Liver (tissue), 9 donors: ENCODE measurements around the gene PSEN1. TPM values are rescaled to one million over a fixed set of nuclear protein-coding genes. Genes with fewer than 3 reads are reported as not detected.
A peak's percentile ranks its signal among the peaks of the same experiment; 100 is the strongest.

Source experiments
- DNase-seq: peaks from one replicate; pipeline ENCODE4 v3.0.0-alpha.2; 2017; ENCODE audit warnings: low spot score
- H3K27ac ChIP-seq, 2 donors: one replicate each; pipeline ENCODE4 v1.7.0; 2013; ENCODE audit warnings: inconsistent platforms in 2 of 2, low read length in 2 of 2, control low read depth in 1 of 2, low read depth in 1 of 2, mild to moderate bottlenecking in 1 of 2
- H3K27me3 ChIP-seq, 4 donors: one replicate each; pipeline versions ENCODE4 v1.6.1 to v1.7.0; 2013; ENCODE audit warnings: low read length in 3 of 4, inconsistent platforms in 1 of 4, mild to moderate bottlenecking in 1 of 4, moderate library complexity in 1 of 4; ENCODE audit not compliant: control insufficient read depth in 4 of 4, insufficient read depth in 4 of 4
- H3K36me3 ChIP-seq, 4 donors: one replicate each; pipeline versions ENCODE4 v1.6.1 to v1.7.0; 2013; ENCODE audit warnings: low read length in 3 of 4, mild to moderate bottlenecking in 3 of 4, low read depth in 1 of 4, moderate library complexity in 1 of 4; ENCODE audit not compliant: control insufficient read depth in 4 of 4, insufficient read depth in 3 of 4
- H3K4me1 ChIP-seq, 4 donors: one replicate each; pipeline versions ENCODE4 v1.6.1 to v1.7.0; 2013; ENCODE audit warnings: low read length in 3 of 4, mild to moderate bottlenecking in 3 of 4, moderate library complexity in 1 of 4; ENCODE audit not compliant: control insufficient read depth in 4 of 4, insufficient read depth in 4 of 4
- H3K4me3 ChIP-seq, 3 donors: one replicate each; pipeline versions ENCODE4 v1.6.1 to v1.7.0; 2013; ENCODE audit warnings: low read length in 3 of 3, control low read depth in 1 of 3, low read depth in 1 of 3, mild to moderate bottlenecking in 1 of 3
- H3K9ac ChIP-seq, 2 donors: one replicate each; pipeline ENCODE4 v1.7.0; 2013; ENCODE audit warnings: low read length in 2 of 2, mild to moderate bottlenecking in 2 of 2, moderate library complexity in 2 of 2, control low read depth in 1 of 2, low read depth in 1 of 2
- H3K9me3 ChIP-seq, 4 donors: one replicate each; pipeline versions ENCODE4 v1.6.1 to v1.7.0; 2013; ENCODE audit warnings: low read length in 3 of 4; ENCODE audit not compliant: control insufficient read depth in 4 of 4
- EGR1 ChIP-seq, 2 donors: IDR thresholded peaks; 2 replicates each; pipeline ENCODE4 v1.6.1; 2016 to 2018; ENCODE audit warnings: antibody characterized with exemption in 2 of 2, low read depth in 2 of 2
- GABPA ChIP-seq, 2 donors: IDR thresholded peaks in 1 of 2; conservative IDR thresholded peaks in 1 of 2; 2 replicates each; pipeline ENCODE4 v1.6.1; 2016; ENCODE audit warnings: antibody characterized with exemption in 2 of 2, mild to moderate bottlenecking in 1 of 2, moderate library complexity in 1 of 2
- HNF4A ChIP-seq, 2 donors: conservative IDR thresholded peaks; 2 replicates each; pipeline ENCODE4 v1.6.1; 2016; ENCODE audit warnings: antibody characterized with exemption in 2 of 2, mild to moderate bottlenecking in 2 of 2
- HNF4G ChIP-seq: IDR thresholded peaks from 2 replicates; pipeline ENCODE4 v1.6.1; 2016; ENCODE audit warnings: antibody characterized with exemption
- JUND ChIP-seq, 2 donors: IDR thresholded peaks; 2 replicates each; pipeline ENCODE4 v1.6.1; 2016; ENCODE audit warnings: antibody characterized with exemption in 2 of 2
- NR2F2 ChIP-seq: IDR thresholded peaks from 2 replicates; pipeline ENCODE4 v1.6.1; 2016; ENCODE audit warnings: antibody characterized with exemption
- RAD21 ChIP-seq, 2 donors: IDR thresholded peaks; 2 replicates each; pipeline ENCODE4 v1.6.1; 2016; ENCODE audit warnings: antibody characterized with exemption in 2 of 2, mild to moderate bottlenecking in 2 of 2
- SP1 ChIP-seq: IDR thresholded peaks from 2 replicates; pipeline ENCODE4 v1.6.1; 2018; ENCODE audit warnings: antibody characterized with exemption, mild to moderate bottlenecking
- TAF1 ChIP-seq: conservative IDR thresholded peaks from 2 replicates; pipeline ENCODE4 v1.6.1; 2016; ENCODE audit warnings: antibody characterized with exemption, mild to moderate bottlenecking
- YY1 ChIP-seq: IDR thresholded peaks from 2 replicates; pipeline ENCODE4 v1.6.1; 2016; ENCODE audit warnings: antibody characterized with exemption, mild to moderate bottlenecking
- WGBS: extraction: QIAGEN DNeasy Blood & Tissue Kit; methylation state at CpG from one replicate; pipeline ENCODE4 v1.1.7; 2013; 5-methylcytosine and 5-hydroxymethylcytosine counted together
- polyA plus RNA-seq, 2 donors: library from polyadenylated mRNA; stranded (reverse) in 1 of 2; unstranded in 1 of 2; fragments of 200-250 nt in 1 of 2; fragments of >200 nt in 1 of 2; fragmentation: Nextera tagmentation in 1 of 2; extraction: Ambion mirVana in 1 of 2; gene quantifications; one replicate each; pipeline versions ENCODE4 v1.2.1 to v1.2.3, GENCODE V29; 2013 to 2015
- total RNA-seq, 2 donors: library from RNA; depleted of rRNA; stranded (reverse); fragments of >200 nt; gene quantifications; one replicate each; pipeline ENCODE4 v1.2.3, GENCODE V29; 2014
- TF ChIP-seq, protein P1 (sequence below): IDR thresholded peaks from 2 replicates; pipeline ENCODE4 v1.6.1; 2016; ENCODE audit warnings: antibody characterized with exemption
- TF ChIP-seq, protein P2 (sequence below): IDR thresholded peaks from 2 replicates; pipeline ENCODE4 v1.6.1; 2016; ENCODE audit warnings: antibody characterized with exemption
- TF ChIP-seq, protein P3 (sequence below): IDR thresholded peaks from 2 replicates; pipeline ENCODE4 v1.6.1; 2016; ENCODE audit warnings: antibody characterized with exemption, mild to moderate bottlenecking
- TF ChIP-seq, protein P4 (sequence below): fragments of 150-350 bp; IDR thresholded peaks from 2 replicates; pipeline ENCODE4 v1.5.1; 2017; ENCODE audit warnings: improper control_type of control experiment, low read depth, low read length; ENCODE audit not compliant: missing input control
- donor health status: healthy.
- donor health status: healthy.
- donor health status: healthy.
- donor health status: healthy.
- donor health status: healthy.

Gene PSEN1
- total and polyA plus RNA-seq, 4 donors, result 10.4 to 36.2 (median 19.9) TPM

DNA sequence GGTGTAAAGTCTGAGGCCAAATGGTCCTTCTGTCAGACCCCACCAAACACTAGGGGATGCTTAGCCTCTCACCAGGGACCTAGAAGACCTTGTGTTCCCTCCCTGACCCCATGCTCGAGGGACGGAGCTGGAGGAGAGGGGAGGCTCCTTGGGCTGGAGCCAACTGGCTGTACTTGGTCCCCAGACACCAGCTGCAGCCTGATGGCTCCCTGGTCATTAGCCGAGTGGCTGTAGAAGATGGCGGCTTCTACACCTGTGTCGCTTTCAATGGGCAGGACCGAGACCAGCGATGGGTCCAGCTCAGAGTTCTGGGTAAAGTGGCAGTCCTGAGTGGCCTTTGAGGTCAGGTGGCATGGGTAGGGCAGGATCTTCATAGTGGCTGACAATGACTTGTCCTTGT is 130.0 kb downstream of the PSEN1 start (continued):
- TF ChIP-seq, protein P1, sequence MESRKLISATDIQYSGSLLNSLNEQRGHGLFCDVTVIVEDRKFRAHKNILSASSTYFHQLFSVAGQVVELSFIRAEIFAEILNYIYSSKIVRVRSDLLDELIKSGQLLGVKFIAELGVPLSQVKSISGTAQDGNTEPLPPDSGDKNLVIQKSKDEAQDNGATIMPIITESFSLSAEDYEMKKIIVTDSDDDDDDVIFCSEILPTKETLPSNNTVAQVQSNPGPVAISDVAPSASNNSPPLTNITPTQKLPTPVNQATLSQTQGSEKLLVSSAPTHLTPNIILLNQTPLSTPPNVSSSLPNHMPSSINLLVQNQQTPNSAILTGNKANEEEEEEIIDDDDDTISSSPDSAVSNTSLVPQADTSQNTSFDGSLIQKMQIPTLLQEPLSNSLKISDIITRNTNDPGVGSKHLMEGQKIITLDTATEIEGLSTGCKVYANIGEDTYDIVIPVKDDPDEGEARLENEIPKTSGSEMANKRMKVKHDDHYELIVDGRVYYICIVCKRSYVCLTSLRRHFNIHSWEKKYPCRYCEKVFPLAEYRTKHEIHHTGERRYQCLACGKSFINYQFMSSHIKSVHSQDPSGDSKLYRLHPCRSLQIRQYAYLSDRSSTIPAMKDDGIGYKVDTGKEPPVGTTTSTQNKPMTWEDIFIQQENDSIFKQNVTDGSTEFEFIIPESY, result no peak
- no peak for TF ChIP-seq GABPA (IDR thresholded peaks at IDR 0.05 in 1 of 2, conservative IDR thresholded peaks at IDR 0.05 in 1 of 2)
- TF ChIP-seq RAD21 (IDR thresholded peaks at IDR 0.05), result no peak
- TF ChIP-seq JUND (IDR thresholded peaks at IDR 0.05), result no peak
- no peak for TF ChIP-seq SP1
- no peak for TF ChIP-seq YY1
- no peak for TF ChIP-seq EGR1 (IDR thresholded peaks at IDR 0.05; ENCODE audit: low read depth in 2 of 2)
- no peak for TF ChIP-seq TAF1
- TF ChIP-seq HNF4G, result no peak

DNA sequence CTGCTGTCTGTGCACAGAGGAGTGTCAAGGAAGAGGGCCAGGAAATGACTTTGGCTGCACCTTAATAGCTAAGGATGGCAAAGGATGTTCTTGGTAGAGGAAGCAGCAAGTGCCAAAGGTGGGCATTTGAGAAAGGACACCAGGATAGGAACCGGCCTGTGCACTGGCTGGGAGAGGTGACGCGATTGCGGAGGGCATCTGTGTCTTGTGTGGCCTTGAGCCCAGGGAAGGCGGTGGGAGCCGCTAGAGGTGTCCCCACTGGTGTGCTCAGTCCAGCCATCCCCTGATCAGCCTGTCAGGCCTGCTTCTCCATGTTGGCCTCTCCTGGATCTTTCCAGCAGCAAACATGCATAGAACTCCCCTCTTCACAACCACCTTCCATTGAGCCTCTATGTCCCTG is 131.2 kb downstream of the PSEN1 start:
- TF ChIP-seq, protein P2, sequence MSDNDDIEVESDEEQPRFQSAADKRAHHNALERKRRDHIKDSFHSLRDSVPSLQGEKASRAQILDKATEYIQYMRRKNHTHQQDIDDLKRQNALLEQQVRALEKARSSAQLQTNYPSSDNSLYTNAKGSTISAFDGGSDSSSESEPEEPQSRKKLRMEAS, result no peak
- TF ChIP-seq, protein P1, result no peak
- Histone ChIP-seq H3K4me1 (peaks cover 0 to 14% (median 7%) of the 10 kb centered on the region in 4 donors), H3K36me3 (no peaks in the 10 kb centered on the region), H3K4me3 (no peak overlapping the region), H3K27me3 (no peaks in the 10 kb centered on the region), H3K27ac (no peak overlapping the region), H3K9me3 (no peaks in the 10 kb centered on the region), H3K9ac (no peak overlapping the region)
- WGBS, result 97% methylated on average over 6 of the region's 6 CpGs
- DNase-seq, result no peak

DNA sequence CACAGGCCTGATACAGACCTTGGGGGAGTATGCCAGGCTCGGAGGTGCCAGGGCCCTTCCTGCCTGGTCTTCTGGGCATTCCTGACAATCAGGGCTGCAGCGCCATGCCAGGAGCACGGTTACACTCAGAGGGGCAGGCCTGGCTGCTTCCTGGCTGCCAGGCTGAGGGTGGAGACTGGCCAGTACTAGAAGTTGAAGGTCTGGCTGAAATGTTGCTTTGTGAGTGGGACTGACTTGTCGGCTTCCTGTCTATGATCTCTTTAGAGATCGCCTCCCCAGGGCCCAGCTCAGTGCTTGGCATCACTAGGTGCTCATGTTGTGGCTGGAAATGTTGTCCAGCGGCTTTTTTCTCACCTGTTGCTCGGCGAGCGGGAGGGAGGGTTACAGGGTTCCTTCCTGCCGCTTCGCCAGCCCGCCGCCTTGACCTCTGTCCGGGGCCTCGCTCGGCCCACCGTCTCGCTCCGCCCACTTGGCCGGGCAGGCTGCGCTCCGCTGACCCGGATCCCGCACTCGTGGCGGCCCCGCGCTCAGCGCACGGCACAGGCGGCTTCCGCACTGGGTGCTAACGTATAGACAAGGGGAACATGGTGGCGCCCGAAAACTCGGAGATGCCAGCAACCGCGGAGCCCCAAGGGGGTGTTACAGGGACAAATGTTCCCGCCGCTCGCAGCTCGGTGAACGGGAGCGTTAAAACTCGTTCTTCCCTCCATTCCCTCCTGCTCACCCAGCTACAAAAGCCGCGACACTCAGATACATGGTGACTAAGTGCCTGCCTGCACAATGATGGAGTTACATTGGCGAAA is 133.6 kb downstream of the PSEN1 start:
- 23% methylated on average over 48 of the region's 48 CpGs for WGBS
- H3K4me3 ChIP-seq, result peak overlapping the region in 1 of 3 donors; percentile 33
- no peaks in the 10 kb centered on the region for H3K27me3 ChIP-seq
- no peak overlapping the region for H3K27ac ChIP-seq
- no peak for DNase-seq
- H3K9me3 ChIP-seq, result no peaks in the 10 kb centered on the region
- H3K4me1 ChIP-seq, result peaks cover 0 to 14% (median 7%) of the 10 kb centered on the region in 4 donors
- no peak for TF ChIP-seq HNF4G
- TF ChIP-seq RAD21 (IDR thresholded peaks at IDR 0.05), result no peak
- TF ChIP-seq, protein P3, sequence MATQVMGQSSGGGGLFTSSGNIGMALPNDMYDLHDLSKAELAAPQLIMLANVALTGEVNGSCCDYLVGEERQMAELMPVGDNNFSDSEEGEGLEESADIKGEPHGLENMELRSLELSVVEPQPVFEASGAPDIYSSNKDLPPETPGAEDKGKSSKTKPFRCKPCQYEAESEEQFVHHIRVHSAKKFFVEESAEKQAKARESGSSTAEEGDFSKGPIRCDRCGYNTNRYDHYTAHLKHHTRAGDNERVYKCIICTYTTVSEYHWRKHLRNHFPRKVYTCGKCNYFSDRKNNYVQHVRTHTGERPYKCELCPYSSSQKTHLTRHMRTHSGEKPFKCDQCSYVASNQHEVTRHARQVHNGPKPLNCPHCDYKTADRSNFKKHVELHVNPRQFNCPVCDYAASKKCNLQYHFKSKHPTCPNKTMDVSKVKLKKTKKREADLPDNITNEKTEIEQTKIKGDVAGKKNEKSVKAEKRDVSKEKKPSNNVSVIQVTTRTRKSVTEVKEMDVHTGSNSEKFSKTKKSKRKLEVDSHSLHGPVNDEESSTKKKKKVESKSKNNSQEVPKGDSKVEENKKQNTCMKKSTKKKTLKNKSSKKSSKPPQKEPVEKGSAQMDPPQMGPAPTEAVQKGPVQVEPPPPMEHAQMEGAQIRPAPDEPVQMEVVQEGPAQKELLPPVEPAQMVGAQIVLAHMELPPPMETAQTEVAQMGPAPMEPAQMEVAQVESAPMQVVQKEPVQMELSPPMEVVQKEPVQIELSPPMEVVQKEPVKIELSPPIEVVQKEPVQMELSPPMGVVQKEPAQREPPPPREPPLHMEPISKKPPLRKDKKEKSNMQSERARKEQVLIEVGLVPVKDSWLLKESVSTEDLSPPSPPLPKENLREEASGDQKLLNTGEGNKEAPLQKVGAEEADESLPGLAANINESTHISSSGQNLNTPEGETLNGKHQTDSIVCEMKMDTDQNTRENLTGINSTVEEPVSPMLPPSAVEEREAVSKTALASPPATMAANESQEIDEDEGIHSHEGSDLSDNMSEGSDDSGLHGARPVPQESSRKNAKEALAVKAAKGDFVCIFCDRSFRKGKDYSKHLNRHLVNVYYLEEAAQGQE, result no peak
- TF ChIP-seq, protein P4, sequence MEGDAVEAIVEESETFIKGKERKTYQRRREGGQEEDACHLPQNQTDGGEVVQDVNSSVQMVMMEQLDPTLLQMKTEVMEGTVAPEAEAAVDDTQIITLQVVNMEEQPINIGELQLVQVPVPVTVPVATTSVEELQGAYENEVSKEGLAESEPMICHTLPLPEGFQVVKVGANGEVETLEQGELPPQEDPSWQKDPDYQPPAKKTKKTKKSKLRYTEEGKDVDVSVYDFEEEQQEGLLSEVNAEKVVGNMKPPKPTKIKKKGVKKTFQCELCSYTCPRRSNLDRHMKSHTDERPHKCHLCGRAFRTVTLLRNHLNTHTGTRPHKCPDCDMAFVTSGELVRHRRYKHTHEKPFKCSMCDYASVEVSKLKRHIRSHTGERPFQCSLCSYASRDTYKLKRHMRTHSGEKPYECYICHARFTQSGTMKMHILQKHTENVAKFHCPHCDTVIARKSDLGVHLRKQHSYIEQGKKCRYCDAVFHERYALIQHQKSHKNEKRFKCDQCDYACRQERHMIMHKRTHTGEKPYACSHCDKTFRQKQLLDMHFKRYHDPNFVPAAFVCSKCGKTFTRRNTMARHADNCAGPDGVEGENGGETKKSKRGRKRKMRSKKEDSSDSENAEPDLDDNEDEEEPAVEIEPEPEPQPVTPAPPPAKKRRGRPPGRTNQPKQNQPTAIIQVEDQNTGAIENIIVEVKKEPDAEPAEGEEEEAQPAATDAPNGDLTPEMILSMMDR, result no peak
- TF ChIP-seq GABPA (IDR thresholded peaks at IDR 0.05 in 1 of 2, conservative IDR thresholded peaks at IDR 0.05 in 1 of 2), result no peak
- TF ChIP-seq YY1, result no peak
- TF ChIP-seq NR2F2, result no peak
- TF ChIP-seq HNF4A (conservative IDR thresholded peaks at IDR 0.05), result no peak
- TF ChIP-seq EGR1 (IDR thresholded peaks at IDR 0.05; ENCODE audit: low read depth in 2 of 2), result no peak
- peaks cover 1 to 11% (median 7%) of the 10 kb centered on the region in 4 donors for H3K36me3 ChIP-seq
- H3K9ac ChIP-seq, result no peak overlapping the region
